ENCODE data around the gene GCLM.

The GCLM gene

GRCh38 chr1:93907718-93908117 is 1.5 kb downstream of the GCLM start:
- peak overlapping the region; percentile 93 for H3K4me3 ChIP-seq (replicated peaks; ENCODE audit: low read depth, low read length)
- peak; percentile 63 for DNase-seq (ENCODE audit: low read depth)
- TF ChIP-seq CTCF (IDR thresholded peaks at IDR 0.05; ENCODE audit: low read length, missing control alignments) = no peak

GRCh38 chr1:93906480-93906879 is 2.8 kb downstream of the GCLM start:
- H3K4me3 ChIP-seq (replicated peaks; ENCODE audit: low read depth, low read length) = peak overlapping the region; percentile 93
- no peak for DNase-seq (ENCODE audit: low read depth)
- TF ChIP-seq CTCF (IDR thresholded peaks at IDR 0.05; ENCODE audit: low read length, missing control alignments) = no peak

- DNase-seq (ENCODE audit: low read depth) = peak; percentile 30
- no peak for TF ChIP-seq CTCF (IDR thresholded peaks at IDR 0.05; ENCODE audit: low read length, missing control alignments)
- no peak overlapping the region for H3K4me3 ChIP-seq (replicated peaks; ENCODE audit: low read depth, low read length)
These were observed 3.5 kb downstream of the GCLM start for GRCh38 chr1:93905734-93906133.

GRCh38 chr1:93905051-93905450 is 4.2 kb downstream of the GCLM start:
- TF ChIP-seq CTCF (IDR thresholded peaks at IDR 0.05; ENCODE audit: low read length, missing control alignments) = no peak
- H3K4me3 ChIP-seq (replicated peaks; ENCODE audit: low read depth, low read length) = no peak overlapping the region
- peak; percentile 43 for DNase-seq (ENCODE audit: low read depth)

GRCh38 chr1:93904228-93904627 is 5.0 kb downstream of the GCLM start:
- no peak for DNase-seq (ENCODE audit: low read depth)

GRCh38 chr1:93900723-93901504 is 8.3 kb downstream of the GCLM start:
- H3K4me3 ChIP-seq (replicated peaks; ENCODE audit: low read depth, low read length) = no peak overlapping the region
- DNase-seq (ENCODE audit: low read depth) = no peak
- TF ChIP-seq CTCF (IDR thresholded peaks at IDR 0.05; ENCODE audit: low read length, missing control alignments) = no peak

More at GRCh38 chr1:93904228-93904627, 5.0 kb downstream of the GCLM start:
- H3K4me3 ChIP-seq (replicated peaks; ENCODE audit: low read depth, low read length) = no peak overlapping the region
- no peak for TF ChIP-seq CTCF (IDR thresholded peaks at IDR 0.05; ENCODE audit: low read length, missing control alignments)

All from fibroblast of pulmonary artery (primary cell).